A673 (cell line): ENCODE results near the gene ALOXE3. TPM values are rescaled to one million over a fixed set of nuclear protein-coding genes. Genes with fewer than 3 reads are reported as not detected.

Experiments
- BruUV-seq: library from RNA; stranded (reverse); fragments of 400-500 nt; replicated peaks from 2 replicates; lab custom pipeline; 2021; lab: Mats Ljungman, UMichigan
- CTCF ChIA-PET: fragments of 300-600 bp; sonication (Branson Sonifier 250); formaldehyde crosslinking; loops from one replicate; lab custom pipeline; 2022; ENCODE audit warnings: antibody characterized with exemption; lab: Charles Lee
- POLR2A ChIA-PET: fragments of 300-600 bp; sonication (Branson Sonifier 250); formaldehyde crosslinking; loops from one replicate; lab custom pipeline; 2022; ENCODE audit warnings: antibody characterized with exemption; ENCODE audit not compliant: low non-redundant PET; lab: Charles Lee
- DNase-seq: peaks from one replicate; pipeline ENCODE4 v3.0.0-alpha.2; 2015; ENCODE audit warnings: low spot score
- H3K27ac ChIP-seq: fragments of 200-600 bp; sonication (generic); 2 replicates; pipeline ENCODE4 v1.5.1; 2016; ENCODE audit warnings: mixed run types, low read depth, mild to moderate bottlenecking, mixed read lengths, antibody characterized with exemption, low read length; ENCODE audit not compliant: poor library complexity, severe bottlenecking
- H3K27me3 ChIP-seq: fragments of 200-600 bp; sonication (generic); replicated peaks from 2 replicates; pipeline ENCODE4 v1.6.1; 2017; ENCODE audit warnings: mixed run types, low read depth, mild to moderate bottlenecking, mixed read lengths, antibody characterized with exemption, low read length; ENCODE audit not compliant: insufficient read depth, poor library complexity
- H3K36me3 ChIP-seq: fragments of 200-600 bp; sonication (generic); 2 replicates; pipeline ENCODE4 v1.6.1; 2016; ENCODE audit warnings: mixed run types, mild to moderate bottlenecking, mixed read lengths, antibody characterized with exemption, low read length; ENCODE audit not compliant: insufficient read depth, poor library complexity, severe bottlenecking
- H3K4me1 ChIP-seq: fragments of 200-600 bp; sonication (generic); 2 replicates; pipeline ENCODE4 v1.6.1; 2017; ENCODE audit warnings: mixed run types, mild to moderate bottlenecking, mixed read lengths, antibody characterized with exemption, low read length; ENCODE audit not compliant: insufficient read depth, poor library complexity, severe bottlenecking
- H3K4me3 ChIP-seq: fragments of 200-600 bp; sonication (generic); 2 replicates; pipeline ENCODE4 v1.5.1; 2016; ENCODE audit warnings: low read depth, mixed run types, mild to moderate bottlenecking, mixed read lengths, low read length; ENCODE audit not compliant: poor library complexity, severe bottlenecking
- H3K9me3 ChIP-seq: fragments of 200-600 bp; sonication (generic); 2 replicates; pipeline ENCODE4 v1.6.1; 2016; ENCODE audit warnings: mixed run types, low read depth, mild to moderate bottlenecking, mixed read lengths, antibody characterized with exemption, low read length; ENCODE audit not compliant: poor library complexity, severe bottlenecking
- CTCF ChIP-seq: fragments of 300-800, 200-600 bp; sonication (generic); conservative IDR thresholded peaks from 2 replicates; pipeline ENCODE4 v1.5.1; 2017; ENCODE audit warnings: low read depth, mild to moderate bottlenecking, antibody characterized with exemption, low read length, moderate library complexity, mixed read lengths
- EZH2 ChIP-seq: fragments of 200-600 bp; sonication (generic); IDR thresholded peaks from 2 replicates; pipeline ENCODE4 v1.6.1; 2017; ENCODE audit warnings: borderline replicate concordance, low read depth, mild to moderate bottlenecking, mixed read lengths, antibody characterized with exemption, low read length; ENCODE audit not compliant: poor library complexity, severe bottlenecking
- intact Hi-C: fragments of 100-400 bp; cut with micrococcal nuclease; formaldehyde crosslinking; loops from one replicate; pipeline ENCODE4 v1.10.0; 2022; ENCODE audit not compliant: unreplicated experiment
- total RNA-seq: library from RNA; stranded (reverse); gene quantifications from 2 replicates; pipeline ENCODE4 v1.2.3, GENCODE V29; 2021

Gene ALOXE3
- total RNA-seq, 1 experiment from 2014 or later = not detected

GRCh38 chr17:8089728-8090127 is 28.6 kb downstream of the ALOXE3 start:
- no peaks in the 10 kb centered on the region for H3K9me3 ChIP-seq
- no peak overlapping the region for H3K27ac ChIP-seq
- BruUV-seq = no TSS peak
- H3K27me3 ChIP-seq = peaks cover 14% of the 10 kb centered on the region
- H3K4me3 ChIP-seq = no peak overlapping the region
- no peak for DNase-seq
- no peaks in the 10 kb centered on the region for H3K36me3 ChIP-seq
- ChIA-PET CTCF (interaction anchor here (0.7 kb wide), 1 partner anchor 580 kb away, joined by 6 read pairs; no protein-coding TSS in a partner anchor), POLR2A (no interaction called here)
- TF ChIP-seq EZH2 (no peak), CTCF (no peak)
- no peaks in the 10 kb centered on the region for H3K4me1 ChIP-seq
- intact Hi-C loops = no loop called here

DNA sequence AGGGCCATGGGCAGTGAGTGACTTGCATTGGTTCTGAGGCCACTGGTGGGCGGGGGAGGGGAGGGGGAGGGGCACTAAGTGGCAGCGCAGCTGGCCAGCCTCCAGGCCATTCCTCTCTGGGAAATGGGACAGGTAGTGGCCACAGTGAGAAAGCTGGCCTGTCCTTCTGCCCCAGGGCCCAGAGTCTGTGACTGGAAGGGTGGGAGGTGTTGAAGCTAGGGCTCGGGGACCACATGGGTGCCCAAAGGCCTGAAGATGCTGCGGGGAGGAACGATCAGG is 30.4 kb downstream of the ALOXE3 start:
- Histone ChIP-seq H3K4me3 (no peak overlapping the region), H3K27ac (no peak overlapping the region), H3K4me1 (no peaks in the 10 kb centered on the region), H3K27me3 (peaks cover 20% of the 10 kb centered on the region), H3K9me3 (no peaks in the 10 kb centered on the region), H3K36me3 (no peaks in the 10 kb centered on the region)
- TF ChIP-seq EZH2 = no peak
- no peak for TF ChIP-seq CTCF
- no peak for DNase-seq
- POLR2A ChIA-PET = no interaction called here
- BruUV-seq = no TSS peak
- CTCF ChIA-PET = interaction anchor here (0.7 kb wide), 1 partner anchor 28 kb away, joined by 9 read pairs; no protein-coding TSS in a partner anchor
- intact Hi-C loops = no loop called here

DNA sequence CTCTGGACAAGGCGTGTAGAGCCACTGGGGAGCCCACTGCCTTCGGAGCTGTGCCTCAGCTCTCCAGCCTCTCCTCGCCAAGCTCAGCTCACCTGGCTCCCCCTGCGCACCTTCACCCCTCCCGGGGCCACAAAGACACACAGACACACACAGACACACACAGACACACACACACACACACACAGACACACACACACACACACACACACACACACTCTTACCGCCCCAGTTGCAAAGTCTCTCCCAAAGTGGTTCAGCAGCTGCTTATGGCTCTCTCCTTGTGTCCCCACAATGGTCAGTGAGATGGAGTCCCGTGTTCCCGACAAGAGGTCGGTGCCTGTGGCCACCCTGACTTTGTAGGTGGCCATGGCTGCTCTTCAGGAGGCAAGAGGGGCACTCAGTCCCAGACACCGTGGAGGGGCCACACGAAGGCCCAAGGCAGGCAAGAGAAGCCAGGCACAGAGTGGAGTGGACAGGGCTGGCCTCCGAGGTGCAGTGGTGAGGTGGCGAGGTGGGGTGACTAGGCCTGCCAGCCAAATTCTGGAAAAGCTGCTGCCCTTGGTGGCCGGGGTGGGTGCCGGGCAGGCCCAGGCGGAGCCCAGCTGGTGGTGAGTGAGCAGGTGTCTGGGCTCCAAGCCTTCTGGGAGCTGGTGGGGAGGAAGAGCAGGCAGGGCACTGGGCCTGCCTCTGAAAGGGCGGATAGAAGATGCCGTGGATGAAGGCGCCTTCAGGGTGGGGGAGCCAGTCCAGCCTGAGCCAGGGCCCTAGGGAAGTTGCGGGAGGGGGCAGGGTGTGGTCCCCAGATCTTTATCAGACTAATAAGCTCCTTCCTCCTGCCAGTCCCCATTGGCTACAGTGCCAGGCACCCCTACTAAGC is 31.0 kb downstream of the ALOXE3 start, which contains the start of gene ALOX12B:
ALOX12B (minus strand) TSS at position 642 of the 877 bp plus-strand sequence; CDS start at position 368, 274 bp downstream.
- Histone ChIP-seq H3K27ac (no peak within 1 kb of the TSS), H3K36me3 (no peaks in the 10 kb centered on the region), H3K9me3 (no peaks in the 10 kb centered on the region), H3K4me3 (no peak within 1 kb of the TSS), H3K4me1 (no peaks in the 10 kb centered on the region), H3K27me3 (peaks cover 20% of the 10 kb centered on the region)
- POLR2A ChIA-PET = no interaction called here
- no peak for DNase-seq
- CTCF ChIA-PET = no interaction called here
- no TSS peak for BruUV-seq
- TF ChIP-seq EZH2 (no peak), CTCF (no peak)
- intact Hi-C loops = no loop called here
